Measurements from ENCODE around the gene AFMID. TPM values are rescaled to one million over a fixed set of nuclear protein-coding genes. Genes with fewer than 3 reads are reported as not detected.
A peak's percentile ranks its signal among the peaks of the same experiment; 100 is the strongest.
"Not testable (repeated sequence)": the region's sequence is repeated elsewhere in the genome, so short reads cannot be mapped to it uniquely, and the experiment has no call there.

Gene AFMID
- polyA plus RNA-seq, 3 donors: 7.1 to 45.7 (median 14.2) TPM

- H3K27me3 ChIP-seq (ENCODE audit: control insufficient read depth in 2 of 2, insufficient read depth in 2 of 2, low read length in 2 of 2): peaks cover 0 to 10% of the 10 kb centered on the region in 2 donors
- TF ChIP-seq, protein P1, sequence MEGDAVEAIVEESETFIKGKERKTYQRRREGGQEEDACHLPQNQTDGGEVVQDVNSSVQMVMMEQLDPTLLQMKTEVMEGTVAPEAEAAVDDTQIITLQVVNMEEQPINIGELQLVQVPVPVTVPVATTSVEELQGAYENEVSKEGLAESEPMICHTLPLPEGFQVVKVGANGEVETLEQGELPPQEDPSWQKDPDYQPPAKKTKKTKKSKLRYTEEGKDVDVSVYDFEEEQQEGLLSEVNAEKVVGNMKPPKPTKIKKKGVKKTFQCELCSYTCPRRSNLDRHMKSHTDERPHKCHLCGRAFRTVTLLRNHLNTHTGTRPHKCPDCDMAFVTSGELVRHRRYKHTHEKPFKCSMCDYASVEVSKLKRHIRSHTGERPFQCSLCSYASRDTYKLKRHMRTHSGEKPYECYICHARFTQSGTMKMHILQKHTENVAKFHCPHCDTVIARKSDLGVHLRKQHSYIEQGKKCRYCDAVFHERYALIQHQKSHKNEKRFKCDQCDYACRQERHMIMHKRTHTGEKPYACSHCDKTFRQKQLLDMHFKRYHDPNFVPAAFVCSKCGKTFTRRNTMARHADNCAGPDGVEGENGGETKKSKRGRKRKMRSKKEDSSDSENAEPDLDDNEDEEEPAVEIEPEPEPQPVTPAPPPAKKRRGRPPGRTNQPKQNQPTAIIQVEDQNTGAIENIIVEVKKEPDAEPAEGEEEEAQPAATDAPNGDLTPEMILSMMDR (IDR thresholded peaks at IDR 0.05): no peak
- H3K36me3 ChIP-seq (replicated peaks in 1 of 2; ENCODE audit: control insufficient read depth in 1 of 2, insufficient read depth in 2 of 2, low read length in 2 of 2): no peaks in the 10 kb centered on the region
- no peak overlapping the region for H3K9ac ChIP-seq (ENCODE audit: insufficient read depth, low read length, poor library complexity, severe bottlenecking)
- H4K20me1 ChIP-seq (ENCODE audit: insufficient read depth, low read length): no peaks in the 10 kb centered on the region
- no peak overlapping the region for H3K4me2 ChIP-seq (replicated peaks; ENCODE audit: extremely low read depth, low read length, poor library complexity, severe bottlenecking)
- WGBS (ENCODE audit: insufficient coverage): 91% methylated on average over 7 of the region's 15 CpGs
- H3K4me1 ChIP-seq (ENCODE audit: control insufficient read depth in 1 of 2, insufficient read depth in 2 of 2, low read length in 2 of 2): peaks cover 38 to 49% of the 10 kb centered on the region in 2 donors
- Mint-ChIP-seq H3K9me3 (peaks cover 0 to 2% (median 0%) of the 10 kb centered on the region in 7 donors), H3K27me3 (ENCODE audit: low read depth in 3 of 3) (peaks cover 7 to 10% (median 8%) of the 10 kb centered on the region in 3 donors), H3K4me1 (peaks cover 39% of the 10 kb centered on the region), H3K27ac (peak overlapping the region in 2 of 7 donors; percentile 3 to 32), H3K4me3 (peak overlapping the region in 1 of 2 donors; percentile 49), H3K36me3 (no peaks in the 10 kb centered on the region)
- no peaks in the 10 kb centered on the region for H3K9me3 ChIP-seq (replicated peaks in 1 of 2; ENCODE audit: control insufficient read depth in 1 of 2, insufficient read depth in 1 of 2, low read length in 2 of 2)
- no peak overlapping the region for H3K4me3 ChIP-seq (replicated peaks in 1 of 3; ENCODE audit: low read depth in 2 of 3, low read length in 3 of 3)
- no peak overlapping the region for H3K27ac ChIP-seq (ENCODE audit: low read depth in 1 of 2, low read length in 2 of 2)
- H2AFZ ChIP-seq (ENCODE audit: insufficient read depth, low read depth, low read length, poor library complexity, severe bottlenecking): no peak overlapping the region
- no peaks in the 10 kb centered on the region for H3K79me2 ChIP-seq (ENCODE audit: insufficient read depth, low read length)
- DNase-seq: no peak
- intact Hi-C loops (cut with micrococcal nuclease): loop anchor here (5.0 kb wide), 3 partner anchors 41 to 454 kb away; partner anchors contain the start of gene BIRC5 (in 2 of the 2)
Observed at GRCh38 chr17:78252701-78253635, 65.8 kb downstream of the AFMID start.

GRCh38 chr17:78253636-78253945, 66.4 kb downstream of the AFMID start:
- peak overlapping the region; percentile 99 for H2AFZ ChIP-seq (ENCODE audit: insufficient read depth, low read depth, low read length, poor library complexity, severe bottlenecking)
- H3K9ac ChIP-seq (ENCODE audit: insufficient read depth, low read length, poor library complexity, severe bottlenecking): not testable (repeated sequence)
- H3K27ac Mint-ChIP-seq: peak overlapping the region in 1 of 7 donors; percentile 41

More at GRCh38 chr17:78253636-78253945, 66.4 kb downstream of the AFMID start:
- H3K4me3 Mint-ChIP-seq: peak overlapping the region; percentile 68 to 86
- H3K27me3 ChIP-seq (ENCODE audit: control insufficient read depth in 2 of 2, insufficient read depth in 2 of 2, low read length in 2 of 2); H3K36me3 ChIP-seq (replicated peaks in 1 of 2; ENCODE audit: control insufficient read depth in 1 of 2, insufficient read depth in 2 of 2, low read length in 2 of 2); H4K20me1 ChIP-seq (ENCODE audit: insufficient read depth, low read length); H3K36me3 Mint-ChIP-seq; H3K79me2 ChIP-seq (ENCODE audit: insufficient read depth, low read length); H3K27ac ChIP-seq (ENCODE audit: low read depth in 1 of 2, low read length in 2 of 2); H3K9me3 Mint-ChIP-seq; H3K9me3 ChIP-seq (replicated peaks in 1 of 2; ENCODE audit: control insufficient read depth in 1 of 2, insufficient read depth in 1 of 2, low read length in 2 of 2); DNase-seq: not testable (repeated sequence)
- peaks cover 7 to 10% (median 8%) of the 10 kb centered on the region in 3 donors for H3K27me3 Mint-ChIP-seq (ENCODE audit: low read depth in 3 of 3)
- H3K4me1 Mint-ChIP-seq: peaks cover 43% of the 10 kb centered on the region
- WGBS (ENCODE audit: insufficient coverage): 95% methylated on average over 10 of the region's 12 CpGs
- peak overlapping the region in 1 of 3 experiments; percentile 88 for H3K4me3 ChIP-seq (replicated peaks in 1 of 3; ENCODE audit: low read depth in 2 of 3, low read length in 3 of 3)
- H3K4me1 ChIP-seq (ENCODE audit: control insufficient read depth in 1 of 2, insufficient read depth in 2 of 2, low read length in 2 of 2): peaks cover 44 to 56% of the 10 kb centered on the region in 2 donors
- intact Hi-C loops (cut with micrococcal nuclease): loop anchor here (5.0 kb wide), 3 partner anchors 41 to 454 kb away; partner anchors contain the start of gene BIRC5 (in 2 of the 2)
- H3K4me2 ChIP-seq (replicated peaks; ENCODE audit: extremely low read depth, low read length, poor library complexity, severe bottlenecking): peak overlapping the region; percentile 94
